Femur (tissue), 1 donor: Measurements from ENCODE around the gene MYO9A.
"Not testable (repeated sequence)": the region's sequence is repeated elsewhere in the genome, so short reads cannot be mapped to it uniquely, and the experiment has no call there.

Experiments
- DNase-seq: peaks from one replicate; pipeline ENCODE4 v3.0.0-alpha.2; 2017

MYO9A gene

GRCh38 chr15:72034859-72035650 lies 82.9 kb downstream of the MYO9A start:
- DNase-seq = no peak

DNA sequence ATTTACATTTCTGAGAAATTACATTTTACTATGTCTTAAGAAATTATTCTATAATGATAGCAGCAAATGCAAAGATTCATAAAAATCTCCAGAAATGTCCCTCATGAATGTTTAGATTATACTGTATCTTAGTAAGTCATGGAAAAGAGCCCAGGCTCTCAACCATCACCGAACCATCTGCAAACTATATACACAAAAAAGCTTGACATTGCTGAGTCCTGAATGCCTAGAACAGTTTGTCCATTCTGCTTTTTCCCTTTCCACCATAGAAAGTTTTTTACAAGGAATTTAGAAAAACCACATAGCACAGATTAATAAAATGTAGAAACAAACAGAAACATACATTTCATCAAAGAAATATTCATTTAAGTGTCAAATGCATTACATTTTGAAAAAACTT lies 83.6 kb downstream of the MYO9A start:
- no peak for DNase-seq

GRCh38 chr15:72033711-72034110 lies 84.2 kb downstream of the MYO9A start:
- DNase-seq = no peak

- DNase-seq = no peak
Observed at GRCh38 chr15:72033285-72033684, 84.7 kb downstream of the MYO9A start.

GRCh38 chr15:72021604-72022003 lies 96.3 kb downstream of the MYO9A start:
- no peak for DNase-seq

GRCh38 chr15:72020799-72021198 lies 97.2 kb downstream of the MYO9A start:
- no peak for DNase-seq

GRCh38 chr15:72014555-72014954 lies 103.4 kb downstream of the MYO9A start:
- not testable (repeated sequence) for DNase-seq

- no peak for DNase-seq
Observed at GRCh38 chr15:72013703-72014102, 104.2 kb downstream of the MYO9A start.

DNA sequence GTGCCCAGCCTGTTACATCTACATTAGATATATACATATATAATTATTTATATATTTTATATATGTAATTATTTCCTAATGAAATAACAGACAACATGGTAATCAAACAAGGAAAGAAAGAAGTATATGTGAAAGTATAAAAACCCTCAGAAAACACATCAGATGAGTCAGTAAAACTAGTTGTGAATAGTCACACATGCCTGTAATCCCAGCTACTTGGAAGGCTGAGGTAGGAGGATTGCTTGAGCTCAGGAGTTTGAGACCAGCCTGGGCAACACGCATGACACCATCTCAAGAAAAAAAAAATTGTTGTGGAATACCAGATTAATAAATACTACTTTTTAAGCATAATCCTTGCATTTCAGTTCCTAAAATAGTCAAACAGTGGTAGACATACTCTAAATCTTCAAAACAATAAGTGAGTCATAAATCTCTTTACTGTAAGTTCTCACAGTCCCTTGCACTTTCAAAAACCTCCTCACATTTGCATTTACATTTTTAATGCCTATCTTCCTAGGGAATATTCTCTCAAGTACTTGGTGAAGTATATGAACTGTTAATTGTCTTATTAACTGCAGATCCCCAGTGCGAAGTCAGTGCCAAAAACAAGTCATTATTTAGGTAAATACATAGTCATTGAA lies 106.5 kb downstream of the MYO9A start:
- no peak for DNase-seq

DNA sequence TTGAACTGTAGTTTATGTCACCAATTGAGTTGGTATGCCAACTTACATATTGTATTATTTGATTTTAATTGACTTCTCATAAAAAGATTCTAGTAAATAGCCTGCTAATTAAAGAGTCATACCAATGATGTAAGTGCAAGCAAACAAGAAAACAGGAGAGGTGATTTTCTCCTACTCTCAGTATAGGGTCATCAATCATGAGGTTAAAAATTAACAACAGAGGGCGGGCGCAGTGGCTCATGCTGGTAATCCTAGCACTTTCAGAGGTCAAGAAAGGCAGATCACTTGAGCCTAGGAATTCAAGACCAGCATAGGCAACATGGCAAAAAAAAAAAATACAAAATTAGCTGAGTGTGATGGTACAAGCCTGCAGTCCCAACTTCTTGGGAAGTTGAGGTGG lies 108.7 kb downstream of the MYO9A start:
- no peak for DNase-seq

- no peak for DNase-seq
Observed at GRCh38 chr15:72006382-72006781, 111.6 kb downstream of the MYO9A start.

DNA sequence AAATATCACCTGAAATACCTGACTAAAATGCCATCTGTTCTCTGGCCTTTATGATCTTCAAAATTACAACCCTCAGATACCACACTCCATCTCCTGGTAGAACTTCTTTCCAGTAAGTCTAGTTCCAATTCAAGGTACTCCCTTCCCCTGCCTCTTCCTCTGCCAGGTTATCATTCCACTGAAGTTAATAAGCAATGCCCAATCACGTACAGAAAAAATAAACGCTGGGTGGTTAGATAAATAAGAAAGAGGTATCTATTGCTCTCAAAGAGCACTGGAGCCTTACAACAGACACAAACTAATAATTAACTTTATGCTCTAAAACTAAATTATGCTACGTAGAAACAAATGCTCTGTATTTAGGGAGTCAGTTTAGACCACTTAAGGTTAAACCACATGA lies 112.5 kb downstream of the MYO9A start:
- no peak for DNase-seq

DNA sequence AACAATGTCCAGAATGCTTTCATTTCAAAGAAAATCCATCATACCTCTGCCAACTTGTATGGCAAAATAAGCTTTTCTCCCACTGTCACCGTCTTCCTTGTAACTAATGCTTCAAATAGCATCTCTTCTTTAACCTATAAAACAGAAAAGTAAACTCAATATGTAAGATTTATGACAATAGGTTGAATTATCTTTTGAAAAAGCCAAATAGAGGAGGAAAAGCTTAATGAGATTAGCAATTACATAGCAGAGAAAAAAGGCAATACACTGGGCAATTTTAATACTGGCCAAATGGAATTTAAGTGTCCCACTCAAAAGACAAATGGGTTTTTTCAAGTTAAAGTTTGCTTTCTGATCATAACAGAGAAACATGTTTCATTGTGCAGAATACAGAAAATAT lies 118.1 kb downstream of the MYO9A start:
- no peak for DNase-seq

GRCh38 chr15:71998717-71999116 lies 119.2 kb downstream of the MYO9A start:
- DNase-seq = not testable (repeated sequence)

DNA sequence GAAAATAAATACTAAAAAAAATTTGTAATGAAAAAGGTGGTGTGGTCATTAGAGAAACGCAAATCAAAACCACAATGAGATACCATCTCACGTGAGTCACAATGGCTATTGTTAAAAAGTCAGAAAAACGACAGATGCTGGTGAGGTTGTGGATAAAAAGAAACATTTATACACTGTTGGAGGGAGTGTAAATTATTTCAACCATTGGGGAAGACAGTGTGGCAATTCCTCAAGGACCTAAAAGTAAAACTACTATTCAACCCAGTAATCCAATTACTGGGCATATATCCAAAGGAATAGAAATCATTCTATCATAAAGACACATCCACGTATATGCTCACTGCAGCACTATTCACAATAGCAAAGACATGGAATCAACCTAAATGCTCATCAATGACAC lies 120.3 kb downstream of the MYO9A start:
- DNase-seq = no peak

DNA sequence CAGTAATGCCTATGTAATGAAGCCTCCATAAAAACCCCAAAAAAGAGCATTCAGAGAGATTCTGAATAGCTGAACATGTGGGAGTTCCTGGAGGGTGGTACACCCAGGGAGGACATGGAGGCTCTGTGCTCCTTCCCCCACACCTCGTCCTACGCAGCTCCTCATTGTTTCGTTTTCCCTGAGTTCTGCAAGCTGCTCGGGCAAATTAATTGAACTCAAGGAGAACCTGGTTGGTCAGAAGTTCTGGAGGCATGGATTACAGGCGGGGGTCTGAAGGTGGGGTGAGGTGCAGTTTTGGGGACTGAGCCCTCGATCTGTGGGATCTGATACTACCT lies 142.2 kb downstream of the MYO9A start:
- DNase-seq = no peak

- DNase-seq = no peak
Observed at GRCh38 chr15:71974211-71974610, 143.7 kb downstream of the MYO9A start.

GRCh38 chr15:71973366-71973765 lies 144.6 kb downstream of the MYO9A start:
- no peak for DNase-seq

- no peak for DNase-seq
Observed at GRCh38 chr15:71971905-71972304, 146.0 kb downstream of the MYO9A start.

DNA sequence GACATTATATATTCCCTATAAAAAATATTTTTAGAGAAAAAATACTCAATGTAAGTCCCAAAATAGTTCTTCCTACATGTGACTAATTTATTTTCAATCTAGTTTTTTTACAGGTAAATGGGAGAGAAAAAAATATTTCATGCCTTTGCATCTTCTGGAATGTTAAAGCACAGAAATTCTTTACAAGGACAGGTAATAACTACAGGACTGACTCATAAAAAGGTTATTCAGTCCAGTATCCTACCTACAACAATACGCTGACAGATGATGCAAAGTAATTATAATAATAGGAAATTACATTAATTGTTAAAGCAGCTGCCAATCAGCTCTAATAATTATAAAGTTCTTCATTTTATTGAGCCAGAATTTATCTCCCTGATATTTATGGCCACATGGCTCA lies 147.5 kb downstream of the MYO9A start:
- DNase-seq = no peak

DNA sequence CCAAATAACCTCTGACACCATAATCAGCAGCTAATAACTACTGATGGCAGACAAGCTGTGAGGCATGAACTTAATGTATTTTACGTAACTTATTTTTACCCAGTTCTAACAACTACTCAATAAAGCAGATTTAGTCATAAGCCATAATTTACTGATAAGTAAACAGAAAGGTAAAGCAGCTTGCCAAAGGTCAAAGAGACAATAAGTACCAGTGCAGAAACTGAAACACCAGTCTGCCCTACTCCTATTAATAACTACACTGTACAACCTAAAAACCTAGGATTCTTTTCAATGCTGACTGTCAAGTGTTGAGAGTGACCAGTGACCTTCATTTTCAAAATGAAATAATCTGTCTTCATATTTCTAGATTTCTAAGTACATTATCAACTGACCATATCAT lies 155.4 kb downstream of the MYO9A start:
- DNase-seq = no peak

- no peak for DNase-seq
Observed at GRCh38 chr15:71957026-71957425, 160.9 kb downstream of the MYO9A start.

- no peak for DNase-seq
Observed at GRCh38 chr15:71951134-71951533, 166.8 kb downstream of the MYO9A start.

DNA sequence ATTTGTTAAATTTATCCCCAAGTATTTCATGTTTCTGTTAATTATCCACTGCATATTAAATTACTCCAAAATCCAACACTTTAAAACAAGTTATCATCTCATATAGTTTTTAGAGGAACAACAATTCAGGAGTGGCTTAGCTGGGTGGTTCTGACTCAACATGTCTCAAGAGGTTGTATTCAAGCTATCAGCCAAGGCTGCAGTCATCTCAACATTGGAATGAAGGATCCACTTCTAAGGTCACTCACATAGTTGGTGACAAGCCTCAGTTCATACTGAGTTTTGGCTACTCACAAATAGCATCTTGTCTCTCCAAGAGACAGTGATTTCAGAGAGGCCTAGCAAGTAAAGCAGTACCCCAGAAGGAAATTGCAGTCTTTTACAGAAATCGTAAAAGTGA lies 172.9 kb downstream of the MYO9A start:
- DNase-seq = no peak

DNA sequence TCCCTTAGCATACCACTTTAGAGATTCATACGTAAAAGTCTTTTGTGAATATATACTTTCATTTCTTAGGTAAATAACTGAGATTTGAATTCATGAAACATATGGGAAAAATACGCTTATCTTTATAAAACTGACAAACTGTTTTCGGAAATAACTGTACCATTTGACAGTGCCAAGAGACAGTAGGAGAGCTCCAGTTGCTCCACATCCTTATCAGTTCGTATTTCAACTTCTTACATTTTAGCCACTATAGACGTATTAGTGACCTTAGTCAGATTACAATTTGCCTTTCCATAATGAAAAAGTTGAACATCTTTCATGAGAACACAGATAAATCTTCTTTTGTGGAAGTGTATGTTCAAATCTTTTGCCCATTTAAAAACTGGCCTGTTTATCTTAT lies 174.1 kb downstream of the MYO9A start:
- DNase-seq = no peak
